Endodermal cell (in vitro differentiated cells): ENCODE results near the gene SPINK1. TPM values are rescaled to one million over a fixed set of nuclear protein-coding genes. Genes with fewer than 3 reads are reported as not detected.
"Not testable (repeated sequence)": the region's sequence is repeated elsewhere in the genome, so short reads cannot be mapped to it uniquely, and the experiment has no call there.

Experiments used
- DNase-seq: peaks from one replicate; pipeline ENCODE4 v3.0.0-alpha.2; 2017
- H3K27ac ChIP-seq: 2 replicates; pipeline ENCODE4 v1.5.1; 2013; ENCODE audit warnings: mild to moderate bottlenecking, low read depth, low read length, moderate library complexity
- H3K27me3 ChIP-seq: 2 replicates; pipeline ENCODE4 v1.6.1; 2013; ENCODE audit warnings: mild to moderate bottlenecking, low read length, moderate library complexity; ENCODE audit not compliant: insufficient read depth, control insufficient read depth, poor library complexity, severe bottlenecking
- H3K36me3 ChIP-seq: 2 replicates; pipeline ENCODE4 v1.7.0; 2013; ENCODE audit warnings: mild to moderate bottlenecking, low read length, moderate library complexity; ENCODE audit not compliant: control insufficient read depth, insufficient read depth
- H3K4me1 ChIP-seq: one replicate; pipeline ENCODE4 v1.7.0; 2013; ENCODE audit warnings: low read length; ENCODE audit not compliant: control insufficient read depth, insufficient read depth
- H3K4me3 ChIP-seq: 2 replicates; pipeline ENCODE4 v1.5.1; 2013; ENCODE audit warnings: mild to moderate bottlenecking, low read length, moderate library complexity
- H3K9ac ChIP-seq: 2 replicates; pipeline ENCODE4 v1.6.1; 2013; ENCODE audit warnings: mild to moderate bottlenecking, low read length, moderate library complexity; ENCODE audit not compliant: poor library complexity, severe bottlenecking; ENCODE audit errors: extremely low read depth
- H3K9me3 ChIP-seq: 2 replicates; pipeline ENCODE4 v1.6.1; 2013; ENCODE audit warnings: mild to moderate bottlenecking, low read length, moderate library complexity; ENCODE audit not compliant: control insufficient read depth
- H3K27ac Mint-ChIP-seq: 2 replicates; pipeline ENCODE4 v1.8.0; 2020; ENCODE audit warnings: mixed read lengths
- H3K27me3 Mint-ChIP-seq: 2 replicates; pipeline ENCODE4 v1.8.0; 2021; ENCODE audit warnings: mild to moderate bottlenecking, mixed read lengths; ENCODE audit not compliant: insufficient read depth
- H3K36me3 Mint-ChIP-seq: 2 replicates; pipeline ENCODE4 v1.8.0; 2020; ENCODE audit warnings: low read depth, mixed read lengths
- H3K4me1 Mint-ChIP-seq: 2 replicates; pipeline ENCODE4 v1.8.0; 2020; ENCODE audit warnings: mixed read lengths
- H3K4me3 Mint-ChIP-seq: 2 replicates; pipeline ENCODE4 v1.8.0; 2020; ENCODE audit warnings: mild to moderate bottlenecking, moderate library complexity, mixed read lengths
- H3K9me3 Mint-ChIP-seq: 2 replicates; pipeline ENCODE4 v1.8.0; 2020; ENCODE audit warnings: mild to moderate bottlenecking, mixed read lengths
- WGBS, 2 experiments: methylation state at CpG; one replicate each; pipeline versions ENCODE4 v1.1.5 to v1.1.7; 2013; ENCODE audit warnings: missing lambda C conversion rate in 2 of 2, mixed read lengths in 1 of 2; ENCODE audit not compliant: insufficient coverage in 1 of 2, insufficient read length in 1 of 2; 5-methylcytosine and 5-hydroxymethylcytosine counted together
- total RNA-seq, 2 donors: library from RNA; stranded (reverse); fragmentation: NEBNext Ultra II Directional in 1 of 2; extraction: Animal tissue kit (Norgen Biotek cat#: 25700) in 1 of 2; gene quantifications; 2 replicates in 1 of 2; 3 replicates in 1 of 2; pipeline ENCODE4 v1.2.1, GENCODE V29; 2021
- TF ChIP-seq, protein P1 (sequence below): fragments of 200-600 bp; sonication (generic); conservative IDR thresholded peaks from 2 replicates; pipeline ENCODE4 v1.5.0; 2021; ENCODE audit warnings: antibody characterized with exemption, mild to moderate bottlenecking

Gene SPINK1
- total RNA-seq, 2 donors from 2014 or later, result not detected

GRCh38 chr5:147835386-147835798, 3.9 kb upstream of the SPINK1 start:
- 94% methylated on average over 2 of the region's 2 CpGs; no CpG with 5 or more reads in 1 of the 2 experiments for WGBS, 2 experiments
- H3K27ac Mint-ChIP-seq, result no peak overlapping the region
- H3K4me1 Mint-ChIP-seq, result peaks cover 4% of the 10 kb centered on the region
- no peak overlapping the region for H3K27ac ChIP-seq
- no peaks in the 10 kb centered on the region for H3K27me3 ChIP-seq
- no peaks in the 10 kb centered on the region for H3K27me3 Mint-ChIP-seq
- TF ChIP-seq, protein P1, sequence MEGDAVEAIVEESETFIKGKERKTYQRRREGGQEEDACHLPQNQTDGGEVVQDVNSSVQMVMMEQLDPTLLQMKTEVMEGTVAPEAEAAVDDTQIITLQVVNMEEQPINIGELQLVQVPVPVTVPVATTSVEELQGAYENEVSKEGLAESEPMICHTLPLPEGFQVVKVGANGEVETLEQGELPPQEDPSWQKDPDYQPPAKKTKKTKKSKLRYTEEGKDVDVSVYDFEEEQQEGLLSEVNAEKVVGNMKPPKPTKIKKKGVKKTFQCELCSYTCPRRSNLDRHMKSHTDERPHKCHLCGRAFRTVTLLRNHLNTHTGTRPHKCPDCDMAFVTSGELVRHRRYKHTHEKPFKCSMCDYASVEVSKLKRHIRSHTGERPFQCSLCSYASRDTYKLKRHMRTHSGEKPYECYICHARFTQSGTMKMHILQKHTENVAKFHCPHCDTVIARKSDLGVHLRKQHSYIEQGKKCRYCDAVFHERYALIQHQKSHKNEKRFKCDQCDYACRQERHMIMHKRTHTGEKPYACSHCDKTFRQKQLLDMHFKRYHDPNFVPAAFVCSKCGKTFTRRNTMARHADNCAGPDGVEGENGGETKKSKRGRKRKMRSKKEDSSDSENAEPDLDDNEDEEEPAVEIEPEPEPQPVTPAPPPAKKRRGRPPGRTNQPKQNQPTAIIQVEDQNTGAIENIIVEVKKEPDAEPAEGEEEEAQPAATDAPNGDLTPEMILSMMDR, result no peak
- no peaks in the 10 kb centered on the region for H3K9me3 Mint-ChIP-seq
- H3K36me3 ChIP-seq, result no peaks in the 10 kb centered on the region
- DNase-seq, result no peak
- H3K4me1 ChIP-seq, result no peaks in the 10 kb centered on the region
- H3K9ac ChIP-seq, result no peak overlapping the region
- no peaks in the 10 kb centered on the region for H3K9me3 ChIP-seq
- no peaks in the 10 kb centered on the region for H3K36me3 Mint-ChIP-seq
- H3K4me3 ChIP-seq, result no peak overlapping the region
- H3K4me3 Mint-ChIP-seq, result no peak overlapping the region

GRCh38 chr5:147832541-147832940, 1.1 kb upstream of the SPINK1 start:
- Histone ChIP-seq H3K27me3 (no peaks in the 10 kb centered on the region), H3K9ac (no peak overlapping the region), H3K4me1 (no peaks in the 10 kb centered on the region), H3K9me3 (no peaks in the 10 kb centered on the region), H3K36me3 (no peaks in the 10 kb centered on the region), H3K27ac (no peak overlapping the region), H3K4me3 (no peak overlapping the region)
- Mint-ChIP-seq H3K9me3 (no peaks in the 10 kb centered on the region), H3K36me3 (no peaks in the 10 kb centered on the region), H3K4me3 (no peak overlapping the region), H3K27me3 (no peaks in the 10 kb centered on the region), H3K4me1 (peaks cover 4% of the 10 kb centered on the region), H3K27ac (no peak overlapping the region)
- TF ChIP-seq, protein P1, result no peak
- no peak for DNase-seq
- WGBS, 2 experiments, result 94% methylated on average over 1 of the region's 1 CpG; no CpG with 5 or more reads in 1 of the 2 experiments

DNA sequence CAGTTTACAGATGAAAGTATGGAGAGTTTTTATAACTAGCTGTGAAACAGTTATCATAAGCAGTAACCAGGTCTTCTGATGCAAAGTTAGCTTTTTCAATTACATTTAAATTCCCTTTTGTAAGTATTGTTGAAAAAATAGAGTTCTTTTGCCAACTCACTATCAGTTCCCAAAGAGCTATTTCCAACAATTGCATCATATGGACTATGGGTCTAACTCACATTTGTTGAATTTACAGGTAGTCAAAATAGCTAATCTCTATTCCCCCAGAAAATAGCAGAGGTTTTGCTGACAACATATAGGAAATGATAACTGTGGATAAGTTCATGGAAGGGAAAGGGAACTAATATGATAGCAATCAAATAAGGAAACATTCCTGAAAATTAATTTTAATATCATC, 1.4 kb downstream of the SPINK1 start:
- H3K27me3 Mint-ChIP-seq, result no peaks in the 10 kb centered on the region
- no peak overlapping the region for H3K4me3 Mint-ChIP-seq
- Histone ChIP-seq H3K9me3 (no peaks in the 10 kb centered on the region), H3K36me3 (no peaks in the 10 kb centered on the region), H3K27ac (no peak overlapping the region), H3K9ac (no peak overlapping the region), H3K4me1 (no peaks in the 10 kb centered on the region), H3K4me3 (no peak overlapping the region), H3K27me3 (no peaks in the 10 kb centered on the region)
- no peaks in the 10 kb centered on the region for H3K36me3 Mint-ChIP-seq
- TF ChIP-seq, protein P1, result no peak
- H3K4me1 Mint-ChIP-seq, result peaks cover 4% of the 10 kb centered on the region
- H3K9me3 Mint-ChIP-seq, result no peaks in the 10 kb centered on the region
- no peak overlapping the region for H3K27ac Mint-ChIP-seq
- DNase-seq, result no peak

DNA sequence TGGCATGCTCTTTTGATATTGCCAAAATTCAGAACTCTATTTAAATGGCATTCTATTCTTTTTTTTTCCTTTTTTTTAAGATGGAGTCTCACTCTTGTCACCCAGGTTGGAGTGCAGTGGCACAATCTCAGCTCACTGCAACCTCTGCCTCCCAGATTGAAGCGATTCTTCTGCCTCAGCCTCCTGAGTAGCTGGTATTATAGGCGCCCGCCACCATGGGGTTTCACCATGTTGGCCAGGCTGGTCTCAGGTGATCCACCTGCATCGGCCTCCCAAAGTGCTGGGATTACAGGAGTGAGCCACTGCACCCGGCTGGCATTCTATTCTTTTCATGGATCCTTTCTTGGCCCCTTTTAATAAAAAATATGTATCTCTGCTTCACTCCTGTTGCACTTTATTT, 4.5 kb downstream of the SPINK1 start:
- H3K27ac ChIP-seq, H3K36me3 Mint-ChIP-seq, H3K27me3 Mint-ChIP-seq, H3K9me3 Mint-ChIP-seq, H3K9ac ChIP-seq, H3K4me1 Mint-ChIP-seq, H3K4me1 ChIP-seq, H3K36me3 ChIP-seq, H3K4me3 Mint-ChIP-seq, H3K27ac Mint-ChIP-seq, H3K27me3 ChIP-seq, DNase-seq, H3K9me3 ChIP-seq, H3K4me3 ChIP-seq: not testable (repeated sequence)
- 88 to 92% methylated on average over 5 of the region's 5 CpGs for WGBS, 2 experiments
